Stimulated activated CD4-positive, alpha-beta T cell treated with anti-CD3 and anti-CD28 coated beads, TNF-alpha, amount 100 ng/mL, for 24 hours (primary cell): Measurements from ENCODE around the gene NELFB.
A peak's percentile ranks its signal among the peaks of the same experiment; 100 is the strongest.

Source experiments
- DNase-seq, 3 experiments: peaks; one replicate each; pipeline ENCODE4 v3.0.0-alpha.2; 2020; ENCODE audit warnings: low read depth in 3 of 3

Gene NELFB

GRCh38 chr9:137281345-137282116, 26.4 kb downstream of the NELFB start:
- no peak for DNase-seq

- no peak for DNase-seq
These were observed 31.9 kb downstream of the NELFB start for GRCh38 chr9:137286975-137287383.

- DNase-seq = no peak
These were observed 38.0 kb downstream of the NELFB start for GRCh38 chr9:137293094-137293481.

- no peak for DNase-seq
These were observed 38.5 kb downstream of the NELFB start for GRCh38 chr9:137293482-137294090.

GRCh38 chr9:137294091-137294680, 39.1 kb downstream of the NELFB start:
- DNase-seq = no peak

GRCh38 chr9:137294681-137295237, 39.6 kb downstream of the NELFB start:
- DNase-seq = no peak

- peak in 1 of 3 experiments; percentile 47 for DNase-seq
These were observed 40.2 kb downstream of the NELFB start for GRCh38 chr9:137295238-137295811.

GRCh38 chr9:137295849-137296669, 40.9 kb downstream of the NELFB start:
- no peak for DNase-seq

GRCh38 chr9:137296670-137297664, 41.8 kb downstream of the NELFB start:
- DNase-seq = no peak

- DNase-seq = no peak
These were observed 42.8 kb downstream of the NELFB start for GRCh38 chr9:137297966-137298365.

- DNase-seq = no peak
These were observed 43.5 kb downstream of the NELFB start for GRCh38 chr9:137298401-137299202.

GRCh38 chr9:137299203-137299565, 44.1 kb downstream of the NELFB start:
- DNase-seq = no peak

- no peak for DNase-seq
These were observed 44.8 kb downstream of the NELFB start for GRCh38 chr9:137299938-137300337.

GRCh38 chr9:137300567-137301080, 45.5 kb downstream of the NELFB start:
- no peak for DNase-seq

GRCh38 chr9:137301081-137301947, 46.2 kb downstream of the NELFB start:
- DNase-seq = no peak

- peak; percentile 79 to 89 (median 83) for DNase-seq
These were observed 47.0 kb downstream of the NELFB start, which contains the start of gene NRARP for GRCh38 chr9:137302118-137302448. NRARP (minus strand) TSS chr9:137302271; CDS start chr9:137301928, 343 bp downstream.

- DNase-seq = no peak
These were observed 47.5 kb downstream of the NELFB start for GRCh38 chr9:137302449-137303150.
